ENCODE measurements around the gene HIPK1. TPM values are rescaled to one million over a fixed set of nuclear protein-coding genes. Genes with fewer than 3 reads are reported as not detected.
"Not testable (repeated sequence)": the region's sequence is repeated elsewhere in the genome, so short reads cannot be mapped to it uniquely, and the experiment has no call there.

HIPK1 gene
- total and polyA plus RNA-seq, 2 of the 13 experiments (the other 11 are each of a cell fraction or from before 2014, with no cell fraction given), result 20.8 to 33.4 TPM

DNA sequence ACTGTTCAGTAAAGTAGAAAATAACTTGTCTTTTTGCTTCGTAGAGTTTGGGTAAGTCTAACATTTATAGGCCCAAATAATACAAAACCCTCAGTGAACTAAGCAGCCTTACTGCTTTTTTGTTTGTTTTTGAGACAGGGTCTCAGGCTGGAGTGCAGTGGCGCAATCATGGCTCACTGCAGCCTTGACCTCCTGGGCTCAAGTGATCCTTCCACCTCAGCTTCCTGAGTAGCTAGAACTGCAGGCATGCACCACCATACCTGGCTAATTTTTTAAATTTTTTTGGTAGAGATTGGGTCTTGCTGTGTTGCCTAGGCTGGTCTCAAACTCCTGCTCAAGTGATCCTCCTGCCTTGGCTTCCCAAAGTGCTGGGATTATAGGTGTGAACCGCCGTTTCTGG is 19.0 kb downstream of the HIPK1 start:
- peak overlapping the region; percentile 62 for H3K27ac ChIP-seq (ENCODE audit: extremely low read length, insufficient read depth, low read length)
- H3K4me2 ChIP-seq (ENCODE audit: low read depth, low read length), result peak overlapping the region; percentile 37
- BruUV-seq (replicated peaks); H3K9me3 ChIP-seq (ENCODE audit: low read length); H4K20me1 ChIP-seq (ENCODE audit: insufficient read depth, low read length); CTCF ChIA-PET (ENCODE audit: low intra/inter-chr PET ratio, low total read pairs); H2AFZ ChIP-seq (ENCODE audit: low read length); in situ Hi-C loops (cut with HindIII; ENCODE audit: extremely low pct_ligation_motif_present, low pct_unique_long_range_greater_than_20kb); FAIRE-seq; H3K36me3 ChIP-seq (replicated peaks in 1 of 2; ENCODE audit: control insufficient read depth in 1 of 2, insufficient read depth in 2 of 2, low read length in 2 of 2); H3K27me3 ChIP-seq (ENCODE audit: control insufficient read depth in 1 of 2, insufficient read depth in 2 of 2, low read length in 2 of 2); H3K9ac ChIP-seq (ENCODE audit: insufficient read depth, low read depth, low read length): not testable (repeated sequence)
- peak overlapping the region in 2 of 3 experiments; percentile 5 to 27; a peak in 2 of 6 replicates for H3K4me3 ChIP-seq (replicated peaks in 1 of 3; ENCODE audit: insufficient read depth in 1 of 3, low read depth in 2 of 3, low read length in 3 of 3)
- ATAC-seq (peak; percentile 75), DNase-seq (ENCODE audit: low spot score) (peak; percentile 35)
- H3K79me2 ChIP-seq (ENCODE audit: insufficient read depth, low read length), result peaks cover 67% of the 10 kb centered on the region
- POLR2A ChIA-PET, result interaction anchor here (4.9 kb wide), 1 partner anchor 18 kb away, joined by 37 read pairs; the partner anchor contains the start of gene HIPK1
- intact Hi-C loops (cut with micrococcal nuclease; ENCODE audit: unreplicated experiment), result loop anchor here (2.0 to 5.0 kb wide), 2 partner anchors 17 to 111 kb away; no protein-coding TSS in a partner anchor
- peaks cover 58% of the 10 kb centered on the region for H3K4me1 ChIP-seq (ENCODE audit: insufficient read depth, low read length)
- 14% methylated on average over 4 of the region's 4 CpGs for WGBS (ENCODE audit: low lambda C conversion rate)
- TF ChIP-seq ZNF710 (CRISPR knock-in tag; IDR thresholded peaks at IDR 0.05; ENCODE audit: borderline replicate concordance) (peak; percentile 80; the same call in 1 of the 2 replicates), ATF4 (CRISPR knock-in tag; IDR thresholded peaks at IDR 0.05) (0 out of 4 replicates have a peak, but pooled peaks of 1 of the 2 experiments have one; percentile 27), MED1 (CRISPR knock-in tag; IDR thresholded peaks at IDR 0.05) (peak; percentile 67), IRF2 (CRISPR knock-in tag; IDR thresholded peaks at IDR 0.05) (peak; percentile 57; the same call in 1 of the 2 replicates), BCL6 (CRISPR knock-in tag; IDR thresholded peaks at IDR 0.05) (peak; percentile 65; the same call in 1 of the 2 replicates), SAP130 (CRISPR knock-in tag; IDR thresholded peaks at IDR 0.05; ENCODE audit: low read depth) (peak; percentile 80), GATAD2A (CRISPR knock-in tag; IDR thresholded peaks at IDR 0.05) (peak; percentile 94), DPF2 (CRISPR knock-in tag; IDR thresholded peaks at IDR 0.05; ENCODE audit: borderline replicate concordance, low read depth) (peak; percentile 85), ZFY (CRISPR knock-in tag; IDR thresholded peaks at IDR 0.05) (peak; percentile 17; the same call in 1 of the 2 replicates), CEBPB (IDR thresholded peaks at IDR 0.05; ENCODE audit: borderline replicate concordance, low read depth, low read length) (peak; percentile 71; the same call in 1 of the 2 replicates), KAT8 (CRISPR knock-in tag; IDR thresholded peaks at IDR 0.05) (0 out of 2 replicates have a peak, but pooled peaks have one; percentile 30), POGZ (CRISPR knock-in tag; IDR thresholded peaks at IDR 0.05) (peak; percentile 52; the same call in 1 of the 2 replicates), CEBPG (CRISPR knock-in tag; IDR thresholded peaks at IDR 0.05) (peak; percentile 96), KDM3A (CRISPR knock-in tag; IDR thresholded peaks at IDR 0.05; ENCODE audit: low read depth) (peak; percentile 74; the same call in 1 of the 2 replicates), PHF21A (CRISPR knock-in tag; IDR thresholded peaks at IDR 0.05) (peak; percentile 47), KDM2A (CRISPR knock-in tag; IDR thresholded peaks at IDR 0.05; ENCODE audit: borderline replicate concordance, low read depth) (peak; percentile 22; the same call in 1 of the 2 replicates), TFAP4 (IDR thresholded peaks at IDR 0.05; ENCODE audit: borderline replicate concordance, low read depth) (peak; percentile 35; the same call in 1 of the 2 replicates)
- TF ChIP-seq, protein P1, sequence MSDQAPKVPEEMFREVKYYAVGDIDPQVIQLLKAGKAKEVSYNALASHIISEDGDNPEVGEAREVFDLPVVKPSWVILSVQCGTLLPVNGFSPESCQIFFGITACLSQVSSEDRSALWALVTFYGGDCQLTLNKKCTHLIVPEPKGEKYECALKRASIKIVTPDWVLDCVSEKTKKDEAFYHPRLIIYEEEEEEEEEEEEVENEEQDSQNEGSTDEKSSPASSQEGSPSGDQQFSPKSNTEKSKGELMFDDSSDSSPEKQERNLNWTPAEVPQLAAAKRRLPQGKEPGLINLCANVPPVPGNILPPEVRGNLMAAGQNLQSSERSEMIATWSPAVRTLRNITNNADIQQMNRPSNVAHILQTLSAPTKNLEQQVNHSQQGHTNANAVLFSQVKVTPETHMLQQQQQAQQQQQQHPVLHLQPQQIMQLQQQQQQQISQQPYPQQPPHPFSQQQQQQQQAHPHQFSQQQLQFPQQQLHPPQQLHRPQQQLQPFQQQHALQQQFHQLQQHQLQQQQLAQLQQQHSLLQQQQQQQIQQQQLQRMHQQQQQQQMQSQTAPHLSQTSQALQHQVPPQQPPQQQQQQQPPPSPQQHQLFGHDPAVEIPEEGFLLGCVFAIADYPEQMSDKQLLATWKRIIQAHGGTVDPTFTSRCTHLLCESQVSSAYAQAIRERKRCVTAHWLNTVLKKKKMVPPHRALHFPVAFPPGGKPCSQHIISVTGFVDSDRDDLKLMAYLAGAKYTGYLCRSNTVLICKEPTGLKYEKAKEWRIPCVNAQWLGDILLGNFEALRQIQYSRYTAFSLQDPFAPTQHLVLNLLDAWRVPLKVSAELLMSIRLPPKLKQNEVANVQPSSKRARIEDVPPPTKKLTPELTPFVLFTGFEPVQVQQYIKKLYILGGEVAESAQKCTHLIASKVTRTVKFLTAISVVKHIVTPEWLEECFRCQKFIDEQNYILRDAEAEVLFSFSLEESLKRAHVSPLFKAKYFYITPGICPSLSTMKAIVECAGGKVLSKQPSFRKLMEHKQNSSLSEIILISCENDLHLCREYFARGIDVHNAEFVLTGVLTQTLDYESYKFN (CRISPR knock-in tag; conservative IDR thresholded peaks at IDR 0.05), result peak; percentile 86
